Stomach (tissue), 9 donors: Measurements from ENCODE around the gene DCC. TPM values are rescaled to one million over a fixed set of nuclear protein-coding genes. Genes with fewer than 3 reads are reported as not detected.
A peak's percentile ranks its signal among the peaks of the same experiment; 100 is the strongest.

Experiments used
- DNase-seq, 2 donors: peaks; one replicate each; pipeline versions ENCODE4 v3.0.0 to v3.0.0-alpha.2; 2013 to 2019
- H3K27ac ChIP-seq, 5 donors: fragments of 200-600 bp in 4 of 5; sonication (generic) in 4 of 5; one replicate each; pipeline ENCODE4 v1.5.1; 2013 to 2019; ENCODE audit warnings: mild to moderate bottlenecking in 1 of 5, moderate library complexity in 1 of 5
- H3K27me3 ChIP-seq, 3 donors: fragments of 200-600 bp; sonication (generic); one replicate each; pipeline ENCODE4 v1.5.1; 2017 to 2019; ENCODE audit warnings: mixed run types in 1 of 3
- H3K36me3 ChIP-seq, 4 donors: fragments of 200-600 bp; sonication (generic); 1 replicate in 3 of 4; 2 replicates in 1 of 4; pipeline ENCODE4 v1.5.1; 2016 to 2019
- H3K4me1 ChIP-seq, 4 donors: fragments of 200-600 bp; sonication (generic); one replicate each; pipeline ENCODE4 v1.5.1; 2016 to 2019
- H3K4me3 ChIP-seq, 4 donors: fragments of 200-600 bp; sonication (generic) in 3 of 4; one replicate each; pipeline ENCODE4 v1.5.1; 2016 to 2019; ENCODE audit warnings: mild to moderate bottlenecking in 1 of 4
- H3K9me3 ChIP-seq, 4 donors: fragments of 200-600 bp; sonication (generic); one replicate each; pipeline ENCODE4 v1.5.1; 2016 to 2019
- EP300 ChIP-seq: sonication (generic); formaldehyde crosslinking; IDR thresholded peaks from one replicate; pipeline ENCODE4 v1.6.1; 2017; ENCODE audit warnings: antibody characterized with exemption
- POLR2A ChIP-seq, 4 donors: fragments of 450-650 bp; IDR thresholded peaks; one replicate each; pipeline ENCODE4 v1.6.1; 2016; ENCODE audit warnings: antibody characterized with exemption in 4 of 4, control low read depth in 2 of 4, mild to moderate bottlenecking in 1 of 4, moderate library complexity in 1 of 4
- POLR2AphosphoS5 ChIP-seq, 3 donors: sonication (generic); formaldehyde crosslinking; IDR thresholded peaks; one replicate each; pipeline ENCODE4 v1.6.1; 2016; ENCODE audit warnings: antibody characterized with exemption in 3 of 3
- WGBS, 5 donors: extraction: QIAGEN DNeasy Blood & Tissue Kit in 3 of 5; methylation state at CpG; one replicate each; pipeline versions ENCODE4 v1.1.5 to v1.1.7; 2013 to 2018; 5-methylcytosine and 5-hydroxymethylcytosine counted together
- intact Hi-C: fragments of 100-400 bp; cut with DNase I; formaldehyde crosslinking; loops from one replicate; pipeline ENCODE4 v1.15.1; 2023; ENCODE audit warnings: low total_unique reads
- polyA plus RNA-seq, 3 donors: library from polyadenylated mRNA; stranded (reverse); fragments of 200-250 nt; gene quantifications; one replicate each; pipeline ENCODE4 v1.2.3, GENCODE V29; 2013
- total RNA-seq, 5 donors: library from RNA; depleted of rRNA; stranded (reverse); fragments of >200 nt; gene quantifications; one replicate each; pipeline versions ENCODE4 v1.1.0 to v1.2.3, GENCODE V29; 2014 to 2016
- TF ChIP-seq, protein P1 (sequence below), 7 experiments: fragments of 450-650 bp in 4 of 7; fragments of 200-600 bp in 3 of 7; sonication (generic) in 3 of 7; IDR thresholded peaks; one replicate each; pipeline ENCODE4 v1.5.1; 2016 to 2019; ENCODE audit warnings: antibody characterized with exemption in 7 of 7, control low read depth in 2 of 7, mild to moderate bottlenecking in 1 of 7
- donor health status: healthy with polysubstance abuse.
- donor health status: Bipolar disorder and iron deficiency.
- donor health status: healthy.

The DCC gene
- total and polyA plus RNA-seq, 8 donors: 0.58 to 1.7 TPM; not detected in 6

DNA sequence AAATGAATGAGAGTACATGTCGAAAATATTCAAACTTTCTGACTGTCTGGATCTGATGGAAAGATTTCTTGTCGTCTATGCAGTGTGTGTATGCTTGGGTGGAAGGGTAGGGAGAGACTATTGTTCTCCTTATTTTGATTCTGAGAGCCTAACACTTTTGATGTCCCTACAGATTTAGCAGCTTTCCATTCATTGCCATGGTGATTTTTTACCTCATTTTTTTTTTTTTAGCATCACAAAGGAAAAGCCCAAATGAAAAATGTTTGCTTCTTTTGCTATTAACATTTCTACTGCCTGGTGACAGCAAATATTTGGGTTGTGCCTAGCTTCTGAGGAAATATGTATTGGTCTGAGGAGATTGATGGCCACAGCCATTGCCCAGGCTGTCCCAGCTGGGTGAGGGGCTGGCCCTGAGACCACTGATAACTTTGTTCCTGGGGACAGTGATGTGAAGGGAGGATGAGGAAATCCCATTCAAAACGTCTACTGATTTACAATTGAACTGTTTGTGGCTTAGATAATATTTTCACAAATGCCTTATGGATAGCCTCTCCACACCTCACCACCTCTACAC is 558.6 kb downstream of the DCC start:
- no peak for DNase-seq
- H3K27me3 ChIP-seq: no peaks in the 10 kb centered on the region
- TF ChIP-seq, protein P1, sequence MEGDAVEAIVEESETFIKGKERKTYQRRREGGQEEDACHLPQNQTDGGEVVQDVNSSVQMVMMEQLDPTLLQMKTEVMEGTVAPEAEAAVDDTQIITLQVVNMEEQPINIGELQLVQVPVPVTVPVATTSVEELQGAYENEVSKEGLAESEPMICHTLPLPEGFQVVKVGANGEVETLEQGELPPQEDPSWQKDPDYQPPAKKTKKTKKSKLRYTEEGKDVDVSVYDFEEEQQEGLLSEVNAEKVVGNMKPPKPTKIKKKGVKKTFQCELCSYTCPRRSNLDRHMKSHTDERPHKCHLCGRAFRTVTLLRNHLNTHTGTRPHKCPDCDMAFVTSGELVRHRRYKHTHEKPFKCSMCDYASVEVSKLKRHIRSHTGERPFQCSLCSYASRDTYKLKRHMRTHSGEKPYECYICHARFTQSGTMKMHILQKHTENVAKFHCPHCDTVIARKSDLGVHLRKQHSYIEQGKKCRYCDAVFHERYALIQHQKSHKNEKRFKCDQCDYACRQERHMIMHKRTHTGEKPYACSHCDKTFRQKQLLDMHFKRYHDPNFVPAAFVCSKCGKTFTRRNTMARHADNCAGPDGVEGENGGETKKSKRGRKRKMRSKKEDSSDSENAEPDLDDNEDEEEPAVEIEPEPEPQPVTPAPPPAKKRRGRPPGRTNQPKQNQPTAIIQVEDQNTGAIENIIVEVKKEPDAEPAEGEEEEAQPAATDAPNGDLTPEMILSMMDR (IDR thresholded peaks at IDR 0.05): no peak
- H3K27ac ChIP-seq: no peak overlapping the region
- no peaks in the 10 kb centered on the region for H3K9me3 ChIP-seq
- H3K36me3 ChIP-seq: no peaks in the 10 kb centered on the region
- no peak overlapping the region for H3K4me3 ChIP-seq
- intact Hi-C loops: no loop called here
- H3K4me1 ChIP-seq: no peaks in the 10 kb centered on the region
- WGBS, 5 donors: 16 to 37% (median 25%) methylated on average over 3 of the region's 3 CpGs

DNA sequence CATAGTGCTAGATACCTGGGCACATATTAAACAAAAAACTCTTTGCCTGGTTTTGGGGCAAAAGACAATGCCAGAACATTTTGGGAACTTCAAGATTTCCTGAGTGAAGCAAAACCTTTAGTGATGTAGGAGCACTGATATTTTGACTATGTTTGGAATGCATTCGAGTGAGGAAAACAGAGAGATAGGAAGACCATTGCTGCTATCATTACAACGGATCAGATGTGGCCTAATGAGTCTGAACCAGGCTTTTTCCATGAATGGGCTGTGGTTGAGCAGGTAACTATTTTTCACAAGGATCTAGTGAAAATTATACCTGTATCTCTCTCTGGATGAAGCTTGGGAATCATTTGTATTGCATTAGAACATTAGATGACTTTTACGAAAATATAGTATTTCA is 562.2 kb downstream of the DCC start:
- Histone ChIP-seq H3K27ac (no peak overlapping the region), H3K27me3 (no peaks in the 10 kb centered on the region), H3K4me3 (no peak overlapping the region), H3K9me3 (no peaks in the 10 kb centered on the region), H3K36me3 (no peaks in the 10 kb centered on the region), H3K4me1 (no peaks in the 10 kb centered on the region)
- 68 to 83% (median 73%) methylated on average over 3 of the region's 3 CpGs for WGBS, 5 donors
- intact Hi-C loops: no loop called here
- TF ChIP-seq POLR2AphosphoS5 (IDR thresholded peaks at IDR 0.05) (no peak), EP300 (no peak), POLR2A (IDR thresholded peaks at IDR 0.05) (no peak)
- TF ChIP-seq, protein P1 (IDR thresholded peaks at IDR 0.05): no peak
- DNase-seq: no peak

- 12 to 27% (median 18%) methylated on average over 3 of the region's 3 CpGs for WGBS, 5 donors
These were observed 563.9 kb downstream of the DCC start for GRCh38 chr18:52903857-52904256.

DNA sequence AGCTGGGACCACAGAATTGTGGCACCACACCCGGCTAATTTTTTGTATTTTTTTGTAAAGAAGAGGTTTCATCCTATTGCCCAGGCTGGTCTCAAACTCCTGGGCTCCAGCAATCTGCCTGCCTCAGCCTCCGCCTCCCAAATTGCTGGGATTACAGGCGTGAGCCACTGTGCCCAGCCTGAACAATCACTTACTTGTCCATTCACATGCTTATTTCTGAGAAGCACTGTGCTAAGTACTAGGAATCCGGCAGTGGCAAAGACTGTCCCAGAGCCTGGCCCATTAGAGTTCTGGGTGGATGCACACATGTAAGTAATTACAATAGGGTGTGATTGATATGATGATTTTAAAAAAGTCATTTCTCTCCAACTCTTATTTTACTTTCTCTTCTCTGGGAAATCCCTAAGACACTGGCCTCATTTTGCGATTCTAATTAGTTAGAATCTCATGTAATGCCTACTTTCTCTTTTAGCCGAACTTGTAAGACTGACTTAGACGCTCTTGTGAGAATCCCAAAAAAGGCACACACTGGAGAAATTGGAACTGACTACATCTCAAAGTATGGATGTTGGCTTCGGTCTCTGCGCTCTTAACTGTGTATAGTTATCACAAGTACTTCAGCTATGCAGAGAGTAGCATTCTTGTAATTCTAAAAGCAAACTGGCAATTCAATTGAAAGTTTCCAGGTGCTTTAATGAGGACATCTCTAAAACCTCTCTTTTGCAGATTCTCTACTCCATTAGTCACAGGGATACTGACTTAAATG is 567.7 kb downstream of the DCC start:
- DNase-seq: no peak
- Histone ChIP-seq H3K4me1 (no peaks in the 10 kb centered on the region), H3K27me3 (no peaks in the 10 kb centered on the region), H3K36me3 (no peaks in the 10 kb centered on the region), H3K27ac (no peak overlapping the region), H3K4me3 (no peak overlapping the region), H3K9me3 (no peaks in the 10 kb centered on the region)
- intact Hi-C loops: no loop called here
- 81 to 94% (median 89%) methylated on average over 9 of the region's 9 CpGs for WGBS, 5 donors
- TF ChIP-seq POLR2A (IDR thresholded peaks at IDR 0.05) (no peak), EP300 (no peak), POLR2AphosphoS5 (IDR thresholded peaks at IDR 0.05) (no peak)
- TF ChIP-seq, protein P1 (IDR thresholded peaks at IDR 0.05): no peak

More at GRCh38 chr18:52903857-52904256, 563.9 kb downstream of the DCC start:
- Histone ChIP-seq H3K9me3 (no peaks in the 10 kb centered on the region), H3K36me3 (no peaks in the 10 kb centered on the region), H3K4me3 (no peak overlapping the region), H3K27ac (no peak overlapping the region), H3K4me1 (no peaks in the 10 kb centered on the region), H3K27me3 (no peaks in the 10 kb centered on the region)
- intact Hi-C loops: no loop called here
- TF ChIP-seq, protein P1 (IDR thresholded peaks at IDR 0.05): peak in 4 of 7 experiments; percentile 12 to 46 (median 37)
- TF ChIP-seq EP300: no peak
- peak; percentile 45 to 56 for DNase-seq
